ENCODE results near the gene FBXL2.

FBXL2 gene

GRCh38 chr3:33236005-33236404 is 41.2 kb upstream of the FBXL2 start:
- no peak overlapping the region for H3K4me3 ChIP-seq
- no peaks in the 10 kb centered on the region for H3K36me3 ChIP-seq
- TF ChIP-seq CTCF (IDR thresholded peaks at IDR 0.05): no peak
- H3K27me3 ChIP-seq: no peaks in the 10 kb centered on the region
- H3K4me1 ChIP-seq: no peaks in the 10 kb centered on the region
- no peak overlapping the region for H3K27ac ChIP-seq
- no peak for DNase-seq
- intact Hi-C loops (cut with DNase I; ENCODE audit: low total_unique reads): no loop called here
- no peaks in the 10 kb centered on the region for H3K9me3 ChIP-seq

GRCh38 chr3:33237439-33237838 is 39.8 kb upstream of the FBXL2 start:
- intact Hi-C loops (cut with DNase I; ENCODE audit: low total_unique reads): no loop called here
- TF ChIP-seq CTCF (IDR thresholded peaks at IDR 0.05): no peak
- no peak overlapping the region for H3K4me3 ChIP-seq
- no peaks in the 10 kb centered on the region for H3K36me3 ChIP-seq
- H3K4me1 ChIP-seq: no peaks in the 10 kb centered on the region
- no peaks in the 10 kb centered on the region for H3K27me3 ChIP-seq
- no peaks in the 10 kb centered on the region for H3K9me3 ChIP-seq
- no peak overlapping the region for H3K27ac ChIP-seq
- DNase-seq: no peak

GRCh38 chr3:33238923-33239322 is 38.3 kb upstream of the FBXL2 start:
- Histone ChIP-seq H3K27ac (no peak overlapping the region), H3K36me3 (no peaks in the 10 kb centered on the region), H3K9me3 (no peaks in the 10 kb centered on the region), H3K4me3 (no peak overlapping the region), H3K4me1 (no peaks in the 10 kb centered on the region), H3K27me3 (no peaks in the 10 kb centered on the region)
- intact Hi-C loops (cut with DNase I; ENCODE audit: low total_unique reads): no loop called here
- TF ChIP-seq CTCF (IDR thresholded peaks at IDR 0.05): no peak
- DNase-seq: no peak

- Histone ChIP-seq H3K4me3 (no peak overlapping the region), H3K27me3 (no peaks in the 10 kb centered on the region), H3K9me3 (no peaks in the 10 kb centered on the region), H3K27ac (no peak overlapping the region), H3K36me3 (no peaks in the 10 kb centered on the region), H3K4me1 (no peaks in the 10 kb centered on the region)
- no peak for TF ChIP-seq CTCF (IDR thresholded peaks at IDR 0.05)
- DNase-seq: no peak
- intact Hi-C loops (cut with DNase I; ENCODE audit: low total_unique reads): no loop called here
Observed at GRCh38 chr3:33240261-33240660, 37.0 kb upstream of the FBXL2 start.

GRCh38 chr3:33246786-33247185 is 30.5 kb upstream of the FBXL2 start:
- no peak overlapping the region for H3K27ac ChIP-seq
- no peak for DNase-seq
- no peak for TF ChIP-seq CTCF (IDR thresholded peaks at IDR 0.05)

GRCh38 chr3:33250712-33251111 is 26.5 kb upstream of the FBXL2 start:
- no peaks in the 10 kb centered on the region for H3K36me3 ChIP-seq
- no peaks in the 10 kb centered on the region for H3K27me3 ChIP-seq
- DNase-seq: no peak
- H3K4me1 ChIP-seq: no peaks in the 10 kb centered on the region
- H3K4me3 ChIP-seq: no peak overlapping the region
- TF ChIP-seq CTCF (IDR thresholded peaks at IDR 0.05): no peak
- no peak overlapping the region for H3K27ac ChIP-seq
- intact Hi-C loops (cut with DNase I; ENCODE audit: low total_unique reads): no loop called here
- no peaks in the 10 kb centered on the region for H3K9me3 ChIP-seq

More at GRCh38 chr3:33246786-33247185, 30.5 kb upstream of the FBXL2 start:
- Histone ChIP-seq H3K4me1 (no peaks in the 10 kb centered on the region), H3K4me3 (no peak overlapping the region), H3K36me3 (no peaks in the 10 kb centered on the region), H3K27me3 (no peaks in the 10 kb centered on the region), H3K9me3 (no peaks in the 10 kb centered on the region)
- intact Hi-C loops (cut with DNase I; ENCODE audit: low total_unique reads): no loop called here

Measured in tibial artery (tissue), 4 donors.